RKO (cell line): ENCODE results near the gene TLCD3B.
"Not testable (repeated sequence)": the region's sequence is repeated elsewhere in the genome, so short reads cannot be mapped to it uniquely, and the experiment has no call there.

ENCODE experiments used
- DNase-seq: peaks from one replicate; pipeline ENCODE4 v3.0.0-alpha.2; 2016; ENCODE audit warnings: low spot score

Gene TLCD3B

GRCh38 chr16:30060836-30061554, 29.9 kb upstream of the TLCD3B start:
- no peak for DNase-seq

- no peak for DNase-seq
Observed at GRCh38 chr16:30060346-30060745, 29.3 kb upstream of the TLCD3B start.

- DNase-seq: no peak
Observed at GRCh38 chr16:30054959-30055553, 24.0 kb upstream of the TLCD3B start.

DNA sequence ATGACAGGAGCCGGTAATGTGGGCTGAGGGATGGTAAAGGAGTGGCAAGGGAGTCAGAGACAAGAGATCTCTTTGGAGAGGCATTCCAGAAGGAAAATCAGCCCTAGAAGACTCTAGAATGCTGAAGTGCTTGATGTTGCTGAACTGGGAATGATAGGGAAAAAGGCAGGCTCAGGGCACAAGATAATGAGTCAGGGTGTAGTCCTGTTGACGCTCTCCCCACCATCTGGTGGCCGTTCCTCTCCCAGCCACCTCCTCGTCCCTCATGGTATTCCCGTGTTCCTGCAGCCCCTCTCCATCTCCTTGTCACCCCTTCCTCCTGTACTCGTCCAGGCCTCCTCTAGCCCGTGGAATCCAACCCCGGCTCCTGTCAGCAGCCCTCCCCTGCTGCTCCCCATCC, 23.4 kb upstream of the TLCD3B start:
- no peak for DNase-seq

- peak; percentile 80 for DNase-seq
Observed at GRCh38 chr16:30053376-30054015, 22.4 kb upstream of the TLCD3B start.

DNA sequence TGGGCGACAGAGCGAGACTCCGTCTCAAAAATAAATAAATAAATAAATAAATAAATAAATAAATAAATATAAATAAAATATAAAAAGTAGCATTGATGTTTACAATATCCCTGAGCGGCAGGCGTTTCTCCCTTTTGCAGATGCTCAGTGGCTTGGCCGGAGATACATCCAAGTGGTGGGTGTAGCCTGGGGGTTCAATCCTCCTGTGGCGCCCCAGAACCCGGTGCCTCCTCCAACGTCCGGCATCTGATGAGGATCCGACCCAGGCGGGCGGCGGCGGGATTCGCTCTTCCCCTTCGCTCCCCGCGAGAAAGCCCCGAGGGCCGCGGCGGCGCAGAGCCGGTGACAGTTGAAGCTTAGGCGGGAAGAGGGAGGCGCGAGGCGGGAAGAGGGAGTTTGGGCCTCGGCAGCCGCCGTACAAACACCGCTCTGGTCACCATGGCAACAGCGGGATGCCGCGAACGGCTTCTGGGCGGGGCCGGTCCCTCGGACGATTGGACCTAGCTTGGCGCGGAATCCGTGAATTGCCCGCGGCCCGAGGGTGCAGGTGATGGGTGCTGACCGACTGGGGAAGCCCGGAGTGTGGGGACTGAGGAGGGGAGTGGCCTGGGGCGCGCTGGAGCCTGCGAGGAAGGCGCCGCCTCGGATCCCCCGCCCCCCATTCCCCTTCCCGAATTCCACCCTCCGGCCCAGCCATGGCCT, 21.8 kb upstream of the TLCD3B start:
- DNase-seq: peak; percentile 93

- DNase-seq: peak; percentile 70
Observed at GRCh38 chr16:30051518-30051917, 20.4 kb upstream of the TLCD3B start.

DNA sequence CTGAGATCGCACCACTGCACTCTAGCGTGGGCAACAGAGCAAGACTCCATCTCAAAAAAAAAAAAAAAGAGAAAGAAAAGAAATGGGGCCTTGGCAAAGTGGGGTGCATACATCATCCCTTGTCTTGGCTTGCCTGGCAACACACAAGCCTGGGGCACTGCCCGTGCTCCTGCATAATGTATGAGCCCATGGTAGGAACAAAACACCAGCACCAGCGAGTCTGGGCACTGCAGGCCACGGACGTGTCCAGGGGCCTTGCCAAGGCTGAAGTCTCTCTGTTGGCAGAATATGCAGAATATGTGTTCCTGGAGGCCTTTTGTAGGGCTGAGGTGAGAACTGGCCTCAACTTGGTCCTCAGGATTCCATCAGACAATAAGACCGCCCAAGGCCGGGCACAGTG, 18.8 kb upstream of the TLCD3B start:
- no peak for DNase-seq

GRCh38 chr16:30046588-30046987, 15.5 kb upstream of the TLCD3B start:
- DNase-seq: no peak

- no peak for DNase-seq
Observed at GRCh38 chr16:30046178-30046577, 15.1 kb upstream of the TLCD3B start.

- DNase-seq: peak; percentile 52
Observed at GRCh38 chr16:30041841-30042240, 10.8 kb upstream of the TLCD3B start.

- DNase-seq: not testable (repeated sequence)
Observed at GRCh38 chr16:30040690-30041089, 9.6 kb upstream of the TLCD3B start.

GRCh38 chr16:30040221-30040620, 9.2 kb upstream of the TLCD3B start:
- DNase-seq: no peak

DNA sequence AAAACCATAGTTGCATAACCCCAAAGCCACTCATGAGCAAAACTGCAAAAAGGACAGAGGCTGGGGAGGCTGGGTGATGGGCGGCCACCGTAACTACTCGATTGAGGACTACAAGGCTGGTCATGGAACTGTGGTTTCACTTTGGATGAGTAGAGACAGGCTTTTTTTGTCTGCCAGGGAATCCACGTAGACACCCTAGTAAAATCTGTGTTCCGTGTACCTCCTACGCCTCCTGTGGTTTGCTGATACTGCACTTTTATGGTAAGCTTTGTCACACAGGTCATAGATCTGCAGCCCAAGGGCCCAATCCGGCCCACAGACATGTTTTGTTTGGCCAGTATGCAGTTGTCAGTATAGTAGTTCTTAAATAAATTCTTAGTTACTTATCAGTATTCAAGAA, 2.2 kb upstream of the TLCD3B start:
- no peak for DNase-seq

- DNase-seq: peak; percentile 65
Observed at GRCh38 chr16:30032083-30032819, 1.2 kb upstream of the TLCD3B start.

DNA sequence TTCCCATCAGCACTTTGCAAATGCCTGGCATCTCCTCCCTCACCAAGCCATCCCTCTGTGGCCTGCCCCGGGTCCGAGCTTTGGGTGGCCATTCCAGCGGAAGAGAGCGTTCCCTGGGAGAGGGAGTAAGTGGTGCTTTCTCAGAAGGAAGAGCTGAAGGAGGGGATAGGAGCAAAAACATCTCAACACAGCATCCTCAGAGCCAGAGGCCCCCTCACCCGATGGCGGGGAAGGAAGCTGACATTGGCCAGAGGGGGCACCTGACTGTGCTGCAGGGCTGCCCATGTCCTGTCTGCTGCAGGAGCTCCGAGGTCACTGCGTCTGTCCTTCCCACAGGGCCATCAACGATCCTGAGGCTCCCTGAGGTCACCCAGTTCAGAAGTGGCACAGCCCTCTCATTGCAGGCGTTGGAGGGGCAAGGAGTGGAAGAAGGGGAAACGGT, 427 bp upstream of the TLCD3B start:
- no peak for DNase-seq

DNA sequence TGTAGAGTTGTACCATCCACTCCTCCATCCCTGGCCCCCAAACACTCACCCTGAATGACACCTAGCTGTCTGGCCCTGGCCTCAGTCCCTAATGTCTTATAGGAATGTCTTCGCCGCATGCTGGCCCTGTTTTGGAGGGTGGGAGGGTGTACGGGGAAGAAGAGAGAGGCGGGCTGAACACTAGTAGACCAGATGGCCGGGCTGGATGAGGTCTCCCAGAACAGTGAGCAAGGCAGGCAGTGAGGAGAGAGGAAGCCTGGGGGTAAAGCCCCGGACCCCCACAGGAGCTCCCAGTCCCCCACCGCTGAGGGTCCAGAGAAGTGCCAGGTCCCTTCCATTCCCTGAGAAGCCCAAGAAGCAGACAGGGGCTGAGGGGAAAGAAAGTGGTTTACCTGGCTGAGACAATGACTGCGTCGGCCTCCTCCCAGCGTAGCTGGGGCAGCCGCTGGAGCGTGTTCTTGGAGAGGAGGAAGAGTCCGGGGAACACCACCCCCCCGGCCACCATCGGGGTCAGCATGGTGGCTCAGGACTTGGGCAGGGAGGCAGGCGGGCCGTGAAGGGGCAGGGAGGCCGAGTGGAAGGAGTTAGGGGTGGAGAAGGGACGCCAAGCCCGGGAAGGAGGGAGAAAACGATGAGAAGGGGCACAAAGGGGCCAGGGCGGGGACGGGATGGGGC, 923 bp downstream of the TLCD3B start:
- no peak for DNase-seq

GRCh38 chr16:30028438-30029076, 2.5 kb downstream of the TLCD3B start:
- peak; percentile 36 for DNase-seq

GRCh38 chr16:30027588-30028437, 3.3 kb downstream of the TLCD3B start:
- DNase-seq: no peak

GRCh38 chr16:30026449-30026848, 4.6 kb downstream of the TLCD3B start:
- DNase-seq: no peak
